Islet precursor cell (in vitro differentiated cells): Measurements from ENCODE around the gene NHERF2.

Experiments used
- DNase-seq: peaks from one replicate; pipeline ENCODE4 v3.0.0-alpha.2; 2018

The NHERF2 gene

GRCh38 chr16:2042171-2042985 is 15.7 kb downstream of the NHERF2 start:
- DNase-seq, result no peak

- no peak for DNase-seq
These were observed 16.4 kb downstream of the NHERF2 start for GRCh38 chr16:2042986-2043666.

DNA sequence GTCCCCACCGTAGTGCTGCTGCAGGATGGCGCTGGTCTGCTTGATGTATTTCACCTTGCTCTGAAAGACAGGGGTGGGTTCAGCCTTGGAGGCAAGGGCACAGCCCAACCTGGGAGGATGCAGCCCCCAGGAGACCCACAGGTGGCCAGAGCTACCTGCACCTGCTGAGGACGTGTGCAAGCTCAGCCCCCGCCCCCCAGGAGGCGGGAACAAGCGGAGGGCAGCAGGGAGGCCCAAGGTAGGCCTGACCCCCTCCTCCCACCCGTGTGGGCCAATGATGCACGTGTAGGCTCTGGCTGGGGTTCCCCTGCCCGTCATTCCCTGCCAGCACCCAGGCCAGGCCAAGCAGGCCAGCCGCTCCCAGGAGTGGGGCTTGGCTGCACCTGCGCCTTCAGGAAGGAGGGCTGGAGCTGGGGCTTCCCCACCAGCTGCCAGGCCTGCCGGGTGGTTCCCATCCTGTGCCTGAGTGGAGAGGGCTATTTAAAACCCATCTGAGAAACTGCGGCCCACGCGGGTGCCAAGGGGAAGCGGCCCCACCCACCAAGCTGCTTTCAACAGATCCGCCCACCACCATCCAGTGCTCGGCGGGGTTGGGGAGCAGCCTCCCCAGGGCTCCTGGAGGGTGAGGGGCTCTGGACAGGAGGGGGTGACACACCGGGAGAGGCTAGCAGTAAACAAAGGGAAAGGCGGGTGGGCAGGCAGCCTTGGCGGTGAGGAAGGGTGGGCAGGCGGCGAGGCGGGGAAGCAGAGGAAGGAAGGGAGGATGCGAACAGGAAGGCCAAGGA is 17.2 kb downstream of the NHERF2 start:
- no peak for DNase-seq

GRCh38 chr16:2044541-2044940 is 17.8 kb downstream of the NHERF2 start:
- DNase-seq, result no peak

GRCh38 chr16:2045965-2046892 is 19.5 kb downstream of the NHERF2 start:
- DNase-seq, result no peak

GRCh38 chr16:2046893-2047329 is 20.2 kb downstream of the NHERF2 start:
- DNase-seq, result no peak

GRCh38 chr16:2047330-2048115 is 20.8 kb downstream of the NHERF2 start, which contains the start of the genes NTHL1 and TSC2:
Gene NTHL1, minus strand, starts transcription at chr16:2047834. Its CDS starts 11 bp downstream, at chr16:2047823.
Gene TSC2, plus strand, starts transcription at chr16:2047985. Its CDS starts 631 bp downstream, at chr16:2048616.
- peak; percentile 99 for DNase-seq

DNA sequence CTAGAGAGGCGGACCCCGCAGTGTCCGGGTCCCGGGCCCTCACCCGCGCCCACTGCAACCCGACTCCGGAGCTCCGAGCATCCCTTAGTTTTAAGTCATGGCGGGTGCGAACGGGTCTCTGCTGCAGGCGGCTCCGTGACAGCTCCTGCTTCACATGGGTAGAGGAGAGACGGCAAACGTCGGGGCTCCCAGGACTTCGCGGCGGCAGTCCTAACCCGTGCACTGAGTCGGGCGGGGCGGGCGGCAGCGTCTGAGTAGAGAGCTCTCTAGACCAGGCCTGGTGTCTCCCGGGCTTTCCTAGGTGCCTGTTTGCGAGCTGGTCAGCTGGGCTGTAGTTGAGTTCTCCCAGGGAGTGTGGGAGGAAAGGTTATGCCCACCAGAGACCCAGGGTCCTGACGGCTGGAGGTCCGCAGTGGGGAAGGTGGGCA is 21.4 kb downstream of the NHERF2 start:
- no peak for DNase-seq

GRCh38 chr16:2053211-2053610 is 26.5 kb downstream of the NHERF2 start:
- DNase-seq, result no peak

GRCh38 chr16:2053897-2054296 is 27.2 kb downstream of the NHERF2 start:
- DNase-seq, result no peak

GRCh38 chr16:2054543-2055245 is 28.0 kb downstream of the NHERF2 start:
- no peak for DNase-seq

- DNase-seq, result no peak
These were observed 29.4 kb downstream of the NHERF2 start for GRCh38 chr16:2056077-2056476.

GRCh38 chr16:2056681-2057407 is 30.1 kb downstream of the NHERF2 start:
- peak; percentile 77 for DNase-seq

DNA sequence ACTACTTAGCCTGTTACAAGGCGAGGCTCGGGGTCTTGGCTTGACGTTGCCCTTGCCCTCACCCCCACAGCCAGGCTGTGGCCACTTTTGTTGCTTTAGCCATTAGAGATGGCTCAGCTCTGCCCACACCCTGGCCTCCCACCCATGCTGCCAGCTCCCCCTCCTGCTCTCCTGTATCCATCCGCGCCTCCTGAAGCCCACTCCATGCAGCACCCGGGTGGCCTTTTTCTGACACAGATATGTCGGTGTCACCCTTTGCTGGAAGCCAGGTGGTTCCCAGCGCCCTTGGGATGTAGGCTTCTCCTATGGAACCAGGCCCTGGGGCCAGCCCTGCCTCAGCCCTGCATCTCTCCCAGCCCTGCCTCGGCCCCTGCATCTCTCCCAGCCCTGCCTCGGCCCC is 30.7 kb downstream of the NHERF2 start:
- no peak for DNase-seq

DNA sequence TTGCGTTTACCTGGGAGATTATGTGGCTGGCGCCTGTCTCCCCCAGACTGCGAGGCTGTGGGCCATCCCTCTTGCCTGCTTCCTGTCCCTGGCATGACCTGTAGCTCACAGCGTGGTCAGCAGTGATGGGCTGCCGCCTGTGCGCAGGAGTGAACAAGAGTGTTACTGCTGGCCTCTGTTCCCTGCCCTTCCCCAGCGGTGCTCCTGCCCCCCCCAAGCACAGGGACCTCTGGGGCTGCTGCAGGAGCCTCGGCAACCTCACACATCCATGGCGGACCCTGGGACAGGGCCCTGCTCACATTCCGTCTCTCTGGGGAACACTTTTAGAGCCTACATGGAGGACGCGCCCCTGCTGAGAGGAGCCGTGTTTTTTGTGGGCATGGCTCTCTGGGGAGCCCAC is 31.7 kb downstream of the NHERF2 start:
- no peak for DNase-seq

DNA sequence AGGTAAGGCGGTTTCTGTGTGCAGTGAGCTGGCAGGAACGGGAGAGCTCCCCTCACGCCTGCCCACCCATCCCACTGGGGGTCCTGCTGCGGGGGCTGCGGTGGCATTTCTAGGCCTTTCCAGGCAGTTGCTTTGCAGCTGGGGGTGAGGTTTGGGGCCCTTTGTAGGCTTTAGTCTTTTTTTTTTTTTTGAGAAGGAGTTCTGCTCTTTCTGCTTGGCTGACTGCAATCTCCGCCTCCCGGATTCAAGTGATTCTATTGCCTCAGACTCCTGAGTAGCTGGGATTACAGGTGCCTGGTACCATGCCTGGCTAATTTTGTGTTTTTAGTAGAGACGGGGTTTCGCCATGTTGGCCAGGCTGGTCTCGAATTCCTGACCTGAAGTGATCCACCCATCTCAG is 32.2 kb downstream of the NHERF2 start:
- no peak for DNase-seq

DNA sequence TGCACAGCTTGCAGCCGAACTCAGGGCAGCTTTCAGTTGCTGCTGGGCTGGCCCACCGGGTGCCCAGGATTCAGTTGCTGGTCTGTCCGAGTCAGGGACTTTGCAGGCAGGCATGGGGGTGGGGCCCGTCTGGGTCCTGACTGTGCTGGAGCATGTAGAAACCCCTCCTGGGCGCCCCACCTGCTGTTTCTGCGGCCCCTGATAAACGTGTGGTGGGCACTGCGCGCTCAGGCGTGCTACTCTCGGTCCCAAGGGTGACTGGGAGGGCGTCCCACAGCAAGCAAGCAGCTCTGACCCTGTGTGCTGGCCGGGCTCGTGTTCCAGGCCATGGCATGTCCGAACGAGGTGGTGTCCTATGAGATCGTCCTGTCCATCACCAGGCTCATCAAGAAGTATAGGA is 33.6 kb downstream of the NHERF2 start:
- no peak for DNase-seq

- no peak for DNase-seq
These were observed 34.3 kb downstream of the NHERF2 start for GRCh38 chr16:2061023-2061422.

DNA sequence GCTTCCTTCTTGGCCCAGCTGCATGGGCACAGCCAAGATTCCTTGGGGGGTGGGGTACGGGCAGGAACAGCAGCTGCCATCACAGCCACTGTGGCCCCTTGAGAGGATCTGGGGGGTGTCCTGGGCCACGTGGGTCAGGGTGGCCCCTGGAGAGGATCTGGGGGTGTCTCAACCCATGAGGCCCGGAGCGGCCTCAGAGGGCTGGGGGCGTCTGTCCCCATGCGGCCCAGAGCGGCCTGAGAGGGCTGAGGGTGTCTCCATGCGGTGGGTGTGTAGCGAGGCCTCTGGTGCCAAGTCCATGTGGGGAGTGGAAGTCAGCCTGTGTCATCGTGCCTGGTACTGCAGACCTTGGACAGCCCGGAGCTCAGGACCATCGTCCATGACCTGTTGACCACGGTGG is 34.8 kb downstream of the NHERF2 start:
- no peak for DNase-seq

DNA sequence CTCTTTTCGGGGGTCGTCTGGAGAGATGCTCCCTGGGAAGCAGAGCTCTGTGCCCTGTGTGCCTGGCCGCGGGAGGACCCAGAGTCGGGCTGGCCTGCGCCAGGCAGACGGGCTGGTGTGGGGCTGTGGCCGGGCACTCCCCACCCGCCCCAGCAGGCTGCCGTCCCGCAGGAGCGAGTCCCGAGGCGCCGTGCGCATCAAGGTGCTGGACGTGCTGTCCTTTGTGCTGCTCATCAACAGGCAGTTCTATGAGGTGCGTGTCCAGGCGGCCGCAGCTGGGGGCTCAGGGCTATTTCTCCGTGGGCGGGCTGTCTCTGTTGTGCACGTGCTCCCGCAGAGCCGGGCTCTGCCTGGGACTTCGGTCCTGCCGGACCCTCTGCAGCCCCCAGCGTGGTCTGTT is 36.1 kb downstream of the NHERF2 start:
- DNase-seq, result no peak
